Omental fat pad (tissue), 4 donors: ENCODE measurements around the gene IBA57. TPM values are rescaled to one million over a fixed set of nuclear protein-coding genes. Genes with fewer than 3 reads are reported as not detected.

ENCODE experiments used
- ATAC-seq: fragments of 150-250 bp; one replicate; pipeline ENCODE4 v1.9.1; 2016; ENCODE audit warnings: mild to moderate bottlenecking, moderate library complexity; ENCODE audit not compliant: low FRiP score
- DNase-seq: peaks from one replicate; pipeline ENCODE4 v3.0.0-alpha.2; 2019; ENCODE audit warnings: low spot score
- total RNA-seq, 4 donors: library from RNA; depleted of rRNA; stranded (reverse); fragments of >200 nt; gene quantifications; one replicate each; pipeline ENCODE4 v1.1.0, GENCODE V29; 2016
- TF ChIP-seq, protein P1 (sequence below), 3 donors: fragments of 450-650 bp; IDR thresholded peaks; one replicate each; pipeline ENCODE4 v1.5.1; 2016 to 2017; ENCODE audit warnings: antibody characterized with exemption in 3 of 3, mild to moderate bottlenecking in 3 of 3, moderate library complexity in 2 of 3

The IBA57 gene
- total RNA-seq, result 1 to 10 TPM; 5.1 to 7.6 (median 6.5) TPM

DNA sequence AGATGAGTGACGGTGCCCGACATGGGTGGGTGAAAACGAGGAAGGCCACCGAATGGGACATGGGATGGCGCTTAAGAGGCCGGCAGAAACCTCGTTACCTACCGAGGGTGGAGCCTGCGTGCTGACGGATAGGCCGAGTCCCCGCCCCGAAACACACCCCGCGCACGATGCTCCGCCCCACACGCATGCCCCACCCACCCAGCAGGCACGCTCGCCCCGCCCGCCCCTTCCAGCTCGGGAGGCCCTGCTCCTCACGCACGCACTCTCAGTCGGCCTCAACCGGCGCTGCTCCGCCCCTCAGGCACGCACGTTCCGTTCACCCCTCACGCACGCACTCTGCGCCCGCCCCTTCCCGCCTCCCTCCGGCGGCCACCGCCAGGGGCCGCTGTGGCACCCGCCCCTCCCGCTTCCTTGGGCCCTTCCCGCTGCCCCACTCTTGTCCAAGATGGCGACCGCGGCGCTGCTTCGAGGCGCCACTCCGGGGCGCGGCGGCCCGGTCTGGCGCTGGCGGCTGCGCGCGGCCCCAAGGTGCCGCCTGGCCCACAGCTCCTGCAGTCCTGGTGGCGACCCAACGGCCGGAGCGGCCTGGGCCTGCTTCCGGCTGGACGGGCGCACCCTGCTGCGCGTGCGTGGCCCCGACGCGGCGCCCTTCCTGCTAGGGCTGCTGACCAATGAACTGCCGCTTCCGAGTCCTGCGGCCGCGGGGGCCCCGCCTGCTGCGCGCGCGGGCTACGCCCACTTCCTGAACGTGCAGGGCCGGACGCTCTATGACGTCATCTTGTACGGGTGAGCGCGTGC, at the start of gene IBA57:
Gene IBA57, plus strand, starts transcription at position 433 of the 798 bp plus-strand sequence. Its CDS starts 13 bp downstream, at position 446.
- peak; percentile 96 for DNase-seq
- peak; percentile 89 for ATAC-seq
- TF ChIP-seq, protein P1, sequence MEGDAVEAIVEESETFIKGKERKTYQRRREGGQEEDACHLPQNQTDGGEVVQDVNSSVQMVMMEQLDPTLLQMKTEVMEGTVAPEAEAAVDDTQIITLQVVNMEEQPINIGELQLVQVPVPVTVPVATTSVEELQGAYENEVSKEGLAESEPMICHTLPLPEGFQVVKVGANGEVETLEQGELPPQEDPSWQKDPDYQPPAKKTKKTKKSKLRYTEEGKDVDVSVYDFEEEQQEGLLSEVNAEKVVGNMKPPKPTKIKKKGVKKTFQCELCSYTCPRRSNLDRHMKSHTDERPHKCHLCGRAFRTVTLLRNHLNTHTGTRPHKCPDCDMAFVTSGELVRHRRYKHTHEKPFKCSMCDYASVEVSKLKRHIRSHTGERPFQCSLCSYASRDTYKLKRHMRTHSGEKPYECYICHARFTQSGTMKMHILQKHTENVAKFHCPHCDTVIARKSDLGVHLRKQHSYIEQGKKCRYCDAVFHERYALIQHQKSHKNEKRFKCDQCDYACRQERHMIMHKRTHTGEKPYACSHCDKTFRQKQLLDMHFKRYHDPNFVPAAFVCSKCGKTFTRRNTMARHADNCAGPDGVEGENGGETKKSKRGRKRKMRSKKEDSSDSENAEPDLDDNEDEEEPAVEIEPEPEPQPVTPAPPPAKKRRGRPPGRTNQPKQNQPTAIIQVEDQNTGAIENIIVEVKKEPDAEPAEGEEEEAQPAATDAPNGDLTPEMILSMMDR (IDR thresholded peaks at IDR 0.05), result peak in 1 of 3 donors; percentile 97

DNA sequence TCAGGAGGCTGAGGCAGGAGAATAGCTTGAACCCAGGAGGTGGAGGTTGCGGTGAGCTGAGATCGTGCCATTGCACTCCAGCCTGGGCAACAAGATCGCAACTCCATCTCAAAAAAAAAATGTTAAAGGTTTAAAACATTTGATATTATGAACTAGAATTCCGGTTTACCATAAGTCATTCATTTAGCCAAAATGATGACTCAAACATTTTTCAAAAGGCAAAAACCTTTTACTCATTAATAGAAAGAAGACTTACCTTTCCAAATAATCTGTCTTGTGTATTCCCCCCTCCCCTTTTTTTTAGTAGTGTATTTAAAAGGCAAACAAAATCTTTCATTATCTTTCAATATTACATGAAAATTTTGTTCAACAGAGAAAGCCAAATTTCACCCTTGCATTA, 48.3 kb upstream of the IBA57 start:
- TF ChIP-seq, protein P1 (IDR thresholded peaks at IDR 0.05), result no peak
- ATAC-seq, result no peak
- DNase-seq, result no peak

DNA sequence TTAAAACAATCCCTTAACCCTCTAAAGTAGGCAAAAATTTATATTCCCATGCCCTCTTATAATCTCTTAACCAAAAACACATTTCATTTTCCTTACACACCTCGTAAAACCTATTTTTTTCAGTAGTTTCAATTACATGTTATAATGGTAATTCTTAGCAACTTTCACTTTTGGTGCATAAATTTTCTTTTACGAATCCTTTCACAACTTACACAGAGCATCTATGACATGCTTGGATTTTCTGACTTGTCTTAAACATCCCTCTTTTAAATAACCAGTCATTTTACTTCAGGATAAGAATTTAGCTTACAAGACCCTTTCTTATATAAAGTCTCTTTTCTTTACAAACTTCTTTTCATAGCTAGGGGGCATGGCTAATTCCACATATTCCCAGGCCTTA, 47.6 kb upstream of the IBA57 start:
- ATAC-seq (no peak), DNase-seq (no peak)
- TF ChIP-seq, protein P1 (IDR thresholded peaks at IDR 0.05), result no peak

DNA sequence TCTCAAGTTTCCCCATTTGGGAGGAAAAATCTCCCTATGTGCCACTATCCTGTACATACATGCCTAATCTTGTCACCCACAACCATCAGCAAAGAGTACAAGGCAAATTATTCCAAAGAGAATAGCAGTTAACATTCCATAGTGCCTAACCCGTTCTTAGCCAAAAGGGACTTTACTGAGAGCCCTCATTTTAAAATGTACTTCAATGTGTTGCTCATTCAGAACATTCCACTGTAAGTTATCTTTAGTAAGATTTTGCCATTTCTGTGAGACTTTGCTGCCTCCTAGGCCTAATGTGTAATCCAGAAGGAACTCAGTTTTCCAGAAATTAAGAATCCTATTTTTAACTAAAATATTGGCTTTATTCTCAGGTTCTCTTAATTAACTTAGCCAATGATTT, 45.3 kb upstream of the IBA57 start:
- TF ChIP-seq, protein P1 (IDR thresholded peaks at IDR 0.05), result no peak
- DNase-seq (no peak), ATAC-seq (no peak)

DNA sequence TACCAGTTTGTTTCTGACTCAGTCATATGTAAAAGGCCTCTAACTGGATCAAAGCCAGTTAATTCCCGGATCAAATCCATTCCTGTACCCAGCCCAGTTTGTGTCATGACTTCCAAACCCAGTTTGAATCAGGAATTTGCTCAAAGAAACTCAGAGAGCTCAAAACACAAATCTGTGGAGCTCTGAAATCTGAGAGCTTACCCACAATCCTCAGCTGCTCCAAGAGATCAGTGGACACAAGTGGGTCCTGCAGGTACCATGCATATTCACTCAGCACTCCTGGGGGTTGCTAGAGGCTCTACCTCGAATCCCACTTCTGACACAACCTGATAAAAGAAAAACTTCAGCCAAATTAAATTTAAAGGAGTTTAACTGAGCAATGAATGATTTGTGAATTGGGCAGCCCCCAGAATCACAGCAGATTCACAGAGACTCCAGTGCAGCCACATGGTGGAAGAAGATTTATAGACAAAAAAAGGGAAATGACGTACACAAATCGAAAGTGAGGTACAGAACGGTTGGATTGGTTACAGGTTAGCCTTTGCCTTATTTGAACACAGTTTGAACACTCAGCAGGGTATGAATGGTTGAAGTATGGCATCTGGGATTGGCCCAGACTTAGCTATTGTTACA, 44.6 kb upstream of the IBA57 start:
- no peak for ATAC-seq
- TF ChIP-seq, protein P1 (IDR thresholded peaks at IDR 0.05), result no peak
- no peak for DNase-seq

DNA sequence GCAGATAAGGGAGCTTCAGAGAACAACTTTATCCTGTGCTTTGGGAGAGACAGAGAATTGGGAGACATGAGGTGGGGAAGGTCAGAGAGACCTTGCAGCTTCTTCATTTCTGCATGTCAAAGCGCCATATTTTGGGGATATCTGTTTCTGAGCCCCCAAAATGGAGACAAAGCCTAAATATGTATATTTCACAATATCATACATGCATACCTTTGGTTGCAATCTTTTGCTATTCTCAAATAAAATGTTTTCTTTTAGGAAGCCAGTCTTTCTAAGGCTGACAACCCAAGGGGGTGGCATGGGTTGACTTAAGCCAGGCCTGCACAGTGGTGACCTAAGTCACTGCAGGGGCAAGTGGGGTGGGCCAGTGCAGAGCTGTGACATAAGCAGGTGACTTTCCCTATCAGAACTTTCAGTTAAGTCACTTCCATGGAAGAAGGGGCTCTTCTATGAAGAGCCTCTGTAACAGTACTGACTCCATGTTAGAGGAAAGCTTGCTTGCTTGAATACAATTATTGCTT, 42.6 kb upstream of the IBA57 start:
- ATAC-seq (no peak), DNase-seq (no peak)
- TF ChIP-seq, protein P1 (IDR thresholded peaks at IDR 0.05), result no peak
